GM23338 (cell line): ENCODE measurements around the gene FGF19. TPM values are rescaled to one million over a fixed set of nuclear protein-coding genes. Genes with fewer than 3 reads are reported as not detected.

ENCODE experiments used
- ATAC-seq: fragments of 200-7000 bp; cut with Tn5 transposase; 3 replicates; pipeline ENCODE4 v1.9.1; 2020
- DNase-seq: peaks from one replicate; pipeline ENCODE4 v3.0.0-alpha.2; 2015; ENCODE audit warnings: low spot score
- H2AFZ ChIP-seq: fragments of 200-600 bp; sonication (generic); 2 replicates; pipeline ENCODE4 v1.8.0; 2016; ENCODE audit warnings: antibody characterized with exemption, mild to moderate bottlenecking, moderate library complexity
- H3F3A ChIP-seq: fragments of 200-600 bp; sonication (generic); replicated peaks from 2 replicates; pipeline ENCODE4 v1.8.0; 2017; ENCODE audit warnings: antibody characterized with exemption, mixed run types, low read depth
- H3K27ac ChIP-seq: fragments of 200-600 bp; sonication (generic); 2 replicates; pipeline ENCODE4 v1.6.1; 2016; ENCODE audit warnings: low read depth
- H3K27me3 ChIP-seq: fragments of 200-600 bp; sonication (generic); 2 replicates; pipeline ENCODE4 v1.8.0; 2016; ENCODE audit warnings: mild to moderate bottlenecking, mixed run types, moderate library complexity; ENCODE audit not compliant: insufficient read depth
- H3K36me3 ChIP-seq: fragments of 200-600 bp; sonication (generic); 2 replicates; pipeline ENCODE4 v1.8.0; 2016; ENCODE audit warnings: mild to moderate bottlenecking; ENCODE audit not compliant: insufficient read depth
- H3K4me1 ChIP-seq: fragments of 200-600 bp; sonication (generic); 2 replicates; pipeline ENCODE4 v1.8.0; 2016; ENCODE audit warnings: mild to moderate bottlenecking, moderate library complexity; ENCODE audit not compliant: insufficient read depth
- H3K4me2 ChIP-seq: fragments of 200-600 bp; sonication (generic); 2 replicates; pipeline ENCODE4 v1.7.1; 2017; ENCODE audit warnings: mixed run types
- H3K4me3 ChIP-seq: fragments of 200-600 bp; sonication (generic); 2 replicates; pipeline ENCODE4 v1.6.1; 2016; ENCODE audit warnings: mixed run types
- H3K79me2 ChIP-seq: fragments of 200-600 bp; sonication (generic); replicated peaks from 2 replicates; pipeline ENCODE4 v1.8.0; 2017; ENCODE audit warnings: mild to moderate bottlenecking; ENCODE audit not compliant: insufficient read depth
- H3K9me2 ChIP-seq: fragments of 200-600 bp; sonication (generic); 2 replicates; pipeline ENCODE4 v1.8.0; 2017; ENCODE audit not compliant: insufficient read depth
- H4K20me1 ChIP-seq: fragments of 200-600 bp; sonication (generic); replicated peaks from 2 replicates; pipeline ENCODE4 v1.8.0; 2017; ENCODE audit warnings: mild to moderate bottlenecking; ENCODE audit not compliant: insufficient read depth
- H3K27ac Mint-ChIP-seq: 2 replicates; pipeline ENCODE4 v1.8.0; 2020; ENCODE audit warnings: inconsistent platforms, mild to moderate bottlenecking, moderate library complexity, mixed read lengths
- H3K27me3 Mint-ChIP-seq: 3 replicates; pipeline ENCODE4 v1.8.0; 2022; ENCODE audit warnings: low read depth, mild to moderate bottlenecking, moderate library complexity, mixed read lengths, inconsistent platforms; ENCODE audit not compliant: insufficient read depth, poor library complexity
- H3K36me3 Mint-ChIP-seq: 3 replicates; pipeline ENCODE4 v1.8.0; 2021; ENCODE audit warnings: low read depth, mild to moderate bottlenecking, inconsistent platforms, moderate library complexity, mixed read lengths
- H3K4me1 Mint-ChIP-seq: 3 replicates; pipeline ENCODE4 v1.8.0; 2020; ENCODE audit warnings: mild to moderate bottlenecking, inconsistent platforms, mixed read lengths
- H3K4me3 Mint-ChIP-seq: 3 replicates; pipeline ENCODE4 v1.8.0; 2021; ENCODE audit warnings: moderate library complexity, mild to moderate bottlenecking, inconsistent platforms, mixed read lengths
- H3K9me3 Mint-ChIP-seq: 3 replicates; pipeline ENCODE4 v1.8.0; 2020; ENCODE audit warnings: moderate library complexity, mild to moderate bottlenecking, inconsistent platforms, mixed read lengths
- CREB1 ChIP-seq: fragments of 250-450 bp; sonication (Bioruptor Pico); IDR thresholded peaks from 2 replicates; pipeline ENCODE4 v1.5.0; 2020; ENCODE audit warnings: low read depth, mild to moderate bottlenecking, moderate library complexity
- EZH2 ChIP-seq: fragments of 200-600 bp; sonication (generic); IDR thresholded peaks from one replicate; pipeline ENCODE4 v1.8.0; 2017; ENCODE audit warnings: antibody characterized with exemption, mild to moderate bottlenecking, low read depth; ENCODE audit not compliant: unreplicated experiment
- EZH2phosphoT487 ChIP-seq: fragments of 200-600 bp; sonication (generic); IDR thresholded peaks from one replicate; pipeline ENCODE4 v1.8.1; 2018; ENCODE audit warnings: antibody characterized with exemption; ENCODE audit not compliant: unreplicated experiment
- JUNB ChIP-seq: IDR thresholded peaks from one replicate; pipeline ENCODE4 v1.6.1; 2016; ENCODE audit warnings: antibody characterized with exemption; ENCODE audit not compliant: unreplicated experiment
- NANOG ChIP-seq: IDR thresholded peaks from 2 replicates; pipeline ENCODE4 v1.6.1; 2016; ENCODE audit warnings: antibody characterized with exemption, borderline replicate concordance
- POLR2AphosphoS5 ChIP-seq: IDR thresholded peaks from 2 replicates; pipeline ENCODE4 v1.6.1; 2016; ENCODE audit warnings: antibody characterized with exemption, low read depth
- STAT1 ChIP-seq: IDR thresholded peaks from one replicate; pipeline ENCODE4 v1.6.1; 2016; ENCODE audit warnings: antibody characterized with exemption; ENCODE audit not compliant: unreplicated experiment
- ZNF114 ChIP-seq: fragments of 250-450 bp; sonication (Bioruptor Pico); IDR thresholded peaks from 2 replicates; pipeline ENCODE4 v1.5.0; 2020; ENCODE audit warnings: mild to moderate bottlenecking, moderate library complexity
- ZNF331 ChIP-seq: fragments of 250-450 bp; sonication (Bioruptor Pico); IDR thresholded peaks from 2 replicates; pipeline ENCODE4 v1.5.0; 2020; ENCODE audit warnings: low read depth, mild to moderate bottlenecking, moderate library complexity
- polyA plus RNA-seq: library from polyadenylated mRNA; unstranded; fragments of >200 nt; fragmentation: Nextera tagmentation; extraction: Ambion mirVana; gene quantifications from 2 replicates; pipeline ENCODE4 v1.2.1, GENCODE V29; 2016
- total RNA-seq: library from RNA; depleted of rRNA; stranded (reverse); fragments of >200 nt; shearing (Covaris generic); gene quantifications from 2 replicates; pipeline ENCODE4 v1.2.3, GENCODE V29; 2014
- TF ChIP-seq, protein P1 (sequence below): fragments of 250-450 bp; sonication (Bioruptor Pico); IDR thresholded peaks from 2 replicates; pipeline ENCODE4 v1.5.0; 2020; ENCODE audit warnings: mild to moderate bottlenecking, moderate library complexity
- TF ChIP-seq, protein P2 (sequence below), 2 experiments: fragments of 200-600 bp in 1 of 2; sonication (generic) in 1 of 2; conservative IDR thresholded peaks; 2 replicates each; pipeline versions ENCODE4 v1.5.1 to v1.6.1; 2016 to 2017; ENCODE audit warnings: antibody characterized with exemption in 2 of 2, low read depth in 2 of 2, mild to moderate bottlenecking in 2 of 2, moderate library complexity in 1 of 2
- TF ChIP-seq, protein P3 (sequence below): IDR thresholded peaks from one replicate; pipeline ENCODE4 v1.6.1; 2018; ENCODE audit warnings: antibody characterized with exemption; ENCODE audit not compliant: unreplicated experiment
- TF ChIP-seq, protein P4 (sequence below): IDR thresholded peaks from 2 replicates; pipeline ENCODE4 v1.6.1; 2016; ENCODE audit warnings: antibody characterized with exemption

FGF19 gene
- total and polyA plus RNA-seq, 2 experiments from 2014 or later, result 21.7 to 36.1 TPM

DNA sequence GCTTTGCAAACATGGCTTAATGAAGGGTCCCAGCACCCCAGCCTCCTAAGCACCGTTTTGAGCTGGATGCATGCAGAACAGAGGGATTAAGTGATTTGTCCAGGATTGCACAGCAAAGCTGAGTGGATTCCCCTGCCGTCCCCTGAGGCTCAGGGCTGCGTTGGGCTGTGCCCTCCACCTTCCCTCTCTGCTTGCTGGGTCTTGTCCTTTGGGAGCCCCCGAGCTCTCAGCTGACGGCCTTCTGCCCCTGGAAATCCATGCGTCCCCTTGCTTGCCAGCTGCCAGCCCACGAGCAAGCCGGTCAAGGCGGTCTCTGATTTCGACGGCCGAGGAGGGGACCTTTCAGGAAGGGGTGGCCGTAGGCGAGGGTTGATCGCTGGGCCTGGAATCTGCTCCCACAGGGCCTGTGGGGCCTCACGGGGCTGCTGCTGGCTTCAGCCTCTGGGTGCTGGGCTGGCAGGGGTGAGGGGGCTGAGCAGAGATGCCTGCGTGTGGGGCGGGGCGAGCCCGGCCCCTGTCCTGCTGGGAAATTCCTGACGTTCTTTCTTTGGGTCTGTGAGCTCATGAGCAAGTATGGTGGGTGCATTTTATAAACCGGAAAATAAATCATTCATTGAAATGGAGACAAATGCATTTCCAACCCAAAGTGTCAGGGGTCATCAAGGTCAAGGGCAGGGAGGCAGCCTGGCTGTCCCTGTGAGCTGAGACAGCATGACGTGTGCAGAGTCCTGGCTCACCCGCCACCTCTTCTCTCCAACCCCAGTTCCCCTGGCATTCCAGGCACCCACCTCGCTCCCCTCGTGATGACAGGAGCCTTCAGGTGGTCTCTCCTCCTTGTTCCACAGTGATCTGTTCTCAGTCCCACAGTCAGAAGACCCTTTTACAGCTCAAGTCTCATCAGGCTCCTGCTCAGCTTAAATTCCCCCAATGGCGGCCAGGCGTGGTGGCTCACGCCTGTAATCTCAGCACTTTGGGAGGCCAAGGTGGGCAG is 43.2 kb upstream of the FGF19 start:
- Histone ChIP-seq H3K9me2 (no peaks in the 10 kb centered on the region), H2AFZ (0 out of 2 replicates have a peak overlapping the region, but pooled peaks have one; percentile 14), H3K27me3 (no peaks in the 10 kb centered on the region), H4K20me1 (no peaks in the 10 kb centered on the region), H3K36me3 (no peaks in the 10 kb centered on the region), H3K79me2 (no peaks in the 10 kb centered on the region), H3K4me3 (no peak overlapping the region), H3K4me1 (peaks cover 7% of the 10 kb centered on the region; the same call in 1 of the 2 replicates), H3K27ac (no peak overlapping the region), H3K4me2 (no peak overlapping the region), H3F3A (no peaks in the 10 kb centered on the region)
- TF ChIP-seq NANOG, result no peak
- no peak for TF ChIP-seq STAT1
- no peak for TF ChIP-seq POLR2AphosphoS5
- TF ChIP-seq, protein P1, sequence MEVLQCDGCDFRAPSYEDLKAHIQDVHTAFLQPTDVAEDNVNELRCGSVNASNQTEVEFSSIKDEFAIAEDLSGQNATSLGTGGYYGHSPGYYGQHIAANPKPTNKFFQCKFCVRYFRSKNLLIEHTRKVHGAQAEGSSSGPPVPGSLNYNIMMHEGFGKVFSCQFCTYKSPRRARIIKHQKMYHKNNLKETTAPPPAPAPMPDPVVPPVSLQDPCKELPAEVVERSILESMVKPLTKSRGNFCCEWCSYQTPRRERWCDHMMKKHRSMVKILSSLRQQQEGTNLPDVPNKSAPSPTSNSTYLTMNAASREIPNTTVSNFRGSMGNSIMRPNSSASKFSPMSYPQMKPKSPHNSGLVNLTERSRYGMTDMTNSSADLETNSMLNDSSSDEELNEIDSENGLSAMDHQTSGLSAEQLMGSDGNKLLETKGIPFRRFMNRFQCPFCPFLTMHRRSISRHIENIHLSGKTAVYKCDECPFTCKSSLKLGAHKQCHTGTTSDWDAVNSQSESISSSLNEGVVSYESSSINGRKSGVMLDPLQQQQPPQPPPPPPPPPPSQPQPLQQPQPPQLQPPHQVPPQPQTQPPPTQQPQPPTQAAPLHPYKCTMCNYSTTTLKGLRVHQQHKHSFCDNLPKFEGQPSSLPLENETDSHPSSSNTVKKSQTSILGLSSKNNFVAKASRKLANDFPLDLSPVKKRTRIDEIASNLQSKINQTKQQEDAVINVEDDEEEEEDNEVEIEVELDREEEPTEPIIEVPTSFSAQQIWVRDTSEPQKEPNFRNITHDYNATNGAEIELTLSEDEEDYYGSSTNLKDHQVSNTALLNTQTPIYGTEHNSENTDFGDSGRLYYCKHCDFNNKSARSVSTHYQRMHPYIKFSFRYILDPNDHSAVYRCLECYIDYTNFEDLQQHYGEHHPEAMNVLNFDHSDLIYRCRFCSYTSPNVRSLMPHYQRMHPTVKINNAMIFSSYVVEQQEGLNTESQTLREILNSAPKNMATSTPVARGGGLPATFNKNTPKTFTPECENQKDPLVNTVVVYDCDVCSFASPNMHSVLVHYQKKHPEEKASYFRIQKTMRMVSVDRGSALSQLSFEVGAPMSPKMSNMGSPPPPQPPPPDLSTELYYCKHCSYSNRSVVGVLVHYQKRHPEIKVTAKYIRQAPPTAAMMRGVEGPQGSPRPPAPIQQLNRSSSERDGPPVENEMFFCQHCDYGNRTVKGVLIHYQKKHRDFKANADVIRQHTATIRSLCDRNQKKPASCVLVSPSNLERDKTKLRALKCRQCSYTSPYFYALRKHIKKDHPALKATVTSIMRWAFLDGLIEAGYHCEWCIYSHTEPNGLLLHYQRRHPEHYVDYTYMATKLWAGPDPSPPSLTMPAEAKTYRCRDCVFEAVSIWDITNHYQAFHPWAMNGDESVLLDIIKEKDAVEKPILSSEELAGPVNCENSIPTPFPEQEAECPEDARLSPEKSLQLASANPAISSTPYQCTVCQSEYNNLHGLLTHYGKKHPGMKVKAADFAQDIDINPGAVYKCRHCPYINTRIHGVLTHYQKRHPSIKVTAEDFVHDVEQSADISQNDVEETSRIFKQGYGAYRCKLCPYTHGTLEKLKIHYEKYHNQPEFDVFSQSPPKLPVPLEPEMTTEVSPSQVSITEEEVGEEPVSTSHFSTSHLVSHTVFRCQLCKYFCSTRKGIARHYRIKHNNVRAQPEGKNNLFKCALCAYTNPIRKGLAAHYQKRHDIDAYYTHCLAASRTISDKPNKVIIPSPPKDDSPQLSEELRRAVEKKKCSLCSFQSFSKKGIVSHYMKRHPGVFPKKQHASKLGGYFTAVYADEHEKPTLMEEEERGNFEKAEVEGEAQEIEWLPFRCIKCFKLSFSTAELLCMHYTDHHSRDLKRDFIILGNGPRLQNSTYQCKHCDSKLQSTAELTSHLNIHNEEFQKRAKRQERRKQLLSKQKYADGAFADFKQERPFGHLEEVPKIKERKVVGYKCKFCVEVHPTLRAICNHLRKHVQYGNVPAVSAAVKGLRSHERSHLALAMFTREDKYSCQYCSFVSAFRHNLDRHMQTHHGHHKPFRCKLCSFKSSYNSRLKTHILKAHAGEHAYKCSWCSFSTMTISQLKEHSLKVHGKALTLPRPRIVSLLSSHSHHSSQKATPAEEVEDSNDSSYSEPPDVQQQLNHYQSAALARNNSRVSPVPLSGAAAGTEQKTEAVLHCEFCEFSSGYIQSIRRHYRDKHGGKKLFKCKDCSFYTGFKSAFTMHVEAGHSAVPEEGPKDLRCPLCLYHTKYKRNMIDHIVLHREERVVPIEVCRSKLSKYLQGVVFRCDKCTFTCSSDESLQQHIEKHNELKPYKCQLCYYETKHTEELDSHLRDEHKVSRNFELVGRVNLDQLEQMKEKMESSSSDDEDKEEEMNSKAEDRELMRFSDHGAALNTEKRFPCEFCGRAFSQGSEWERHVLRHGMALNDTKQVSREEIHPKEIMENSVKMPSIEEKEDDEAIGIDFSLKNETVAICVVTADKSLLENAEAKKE (CRISPR knock-in tag), result no peak
- no peak for TF ChIP-seq JUNB
- TF ChIP-seq, protein P2, sequence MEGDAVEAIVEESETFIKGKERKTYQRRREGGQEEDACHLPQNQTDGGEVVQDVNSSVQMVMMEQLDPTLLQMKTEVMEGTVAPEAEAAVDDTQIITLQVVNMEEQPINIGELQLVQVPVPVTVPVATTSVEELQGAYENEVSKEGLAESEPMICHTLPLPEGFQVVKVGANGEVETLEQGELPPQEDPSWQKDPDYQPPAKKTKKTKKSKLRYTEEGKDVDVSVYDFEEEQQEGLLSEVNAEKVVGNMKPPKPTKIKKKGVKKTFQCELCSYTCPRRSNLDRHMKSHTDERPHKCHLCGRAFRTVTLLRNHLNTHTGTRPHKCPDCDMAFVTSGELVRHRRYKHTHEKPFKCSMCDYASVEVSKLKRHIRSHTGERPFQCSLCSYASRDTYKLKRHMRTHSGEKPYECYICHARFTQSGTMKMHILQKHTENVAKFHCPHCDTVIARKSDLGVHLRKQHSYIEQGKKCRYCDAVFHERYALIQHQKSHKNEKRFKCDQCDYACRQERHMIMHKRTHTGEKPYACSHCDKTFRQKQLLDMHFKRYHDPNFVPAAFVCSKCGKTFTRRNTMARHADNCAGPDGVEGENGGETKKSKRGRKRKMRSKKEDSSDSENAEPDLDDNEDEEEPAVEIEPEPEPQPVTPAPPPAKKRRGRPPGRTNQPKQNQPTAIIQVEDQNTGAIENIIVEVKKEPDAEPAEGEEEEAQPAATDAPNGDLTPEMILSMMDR (conservative IDR thresholded peaks at IDR 0.05; ENCODE audit: low read depth in 2 of 2), result no peak
- TF ChIP-seq EZH2, result no peak
- TF ChIP-seq ZNF114 (CRISPR knock-in tag), result no peak
- TF ChIP-seq, protein P3, sequence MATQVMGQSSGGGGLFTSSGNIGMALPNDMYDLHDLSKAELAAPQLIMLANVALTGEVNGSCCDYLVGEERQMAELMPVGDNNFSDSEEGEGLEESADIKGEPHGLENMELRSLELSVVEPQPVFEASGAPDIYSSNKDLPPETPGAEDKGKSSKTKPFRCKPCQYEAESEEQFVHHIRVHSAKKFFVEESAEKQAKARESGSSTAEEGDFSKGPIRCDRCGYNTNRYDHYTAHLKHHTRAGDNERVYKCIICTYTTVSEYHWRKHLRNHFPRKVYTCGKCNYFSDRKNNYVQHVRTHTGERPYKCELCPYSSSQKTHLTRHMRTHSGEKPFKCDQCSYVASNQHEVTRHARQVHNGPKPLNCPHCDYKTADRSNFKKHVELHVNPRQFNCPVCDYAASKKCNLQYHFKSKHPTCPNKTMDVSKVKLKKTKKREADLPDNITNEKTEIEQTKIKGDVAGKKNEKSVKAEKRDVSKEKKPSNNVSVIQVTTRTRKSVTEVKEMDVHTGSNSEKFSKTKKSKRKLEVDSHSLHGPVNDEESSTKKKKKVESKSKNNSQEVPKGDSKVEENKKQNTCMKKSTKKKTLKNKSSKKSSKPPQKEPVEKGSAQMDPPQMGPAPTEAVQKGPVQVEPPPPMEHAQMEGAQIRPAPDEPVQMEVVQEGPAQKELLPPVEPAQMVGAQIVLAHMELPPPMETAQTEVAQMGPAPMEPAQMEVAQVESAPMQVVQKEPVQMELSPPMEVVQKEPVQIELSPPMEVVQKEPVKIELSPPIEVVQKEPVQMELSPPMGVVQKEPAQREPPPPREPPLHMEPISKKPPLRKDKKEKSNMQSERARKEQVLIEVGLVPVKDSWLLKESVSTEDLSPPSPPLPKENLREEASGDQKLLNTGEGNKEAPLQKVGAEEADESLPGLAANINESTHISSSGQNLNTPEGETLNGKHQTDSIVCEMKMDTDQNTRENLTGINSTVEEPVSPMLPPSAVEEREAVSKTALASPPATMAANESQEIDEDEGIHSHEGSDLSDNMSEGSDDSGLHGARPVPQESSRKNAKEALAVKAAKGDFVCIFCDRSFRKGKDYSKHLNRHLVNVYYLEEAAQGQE, result no peak
- no peak for TF ChIP-seq ZNF331 (CRISPR knock-in tag)
- TF ChIP-seq, protein P4, sequence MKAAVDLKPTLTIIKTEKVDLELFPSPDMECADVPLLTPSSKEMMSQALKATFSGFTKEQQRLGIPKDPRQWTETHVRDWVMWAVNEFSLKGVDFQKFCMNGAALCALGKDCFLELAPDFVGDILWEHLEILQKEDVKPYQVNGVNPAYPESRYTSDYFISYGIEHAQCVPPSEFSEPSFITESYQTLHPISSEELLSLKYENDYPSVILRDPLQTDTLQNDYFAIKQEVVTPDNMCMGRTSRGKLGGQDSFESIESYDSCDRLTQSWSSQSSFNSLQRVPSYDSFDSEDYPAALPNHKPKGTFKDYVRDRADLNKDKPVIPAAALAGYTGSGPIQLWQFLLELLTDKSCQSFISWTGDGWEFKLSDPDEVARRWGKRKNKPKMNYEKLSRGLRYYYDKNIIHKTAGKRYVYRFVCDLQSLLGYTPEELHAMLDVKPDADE, result no peak
- TF ChIP-seq EZH2phosphoT487, result no peak
- no peak for TF ChIP-seq CREB1 (CRISPR knock-in tag)
- DNase-seq (no peak), ATAC-seq (peak; percentile 19; the same call in 2 of the 3 replicates)
- no peak overlapping the region for H3K27ac Mint-ChIP-seq
- no peak overlapping the region for H3K4me3 Mint-ChIP-seq
- peaks cover 6% of the 10 kb centered on the region for H3K27me3 Mint-ChIP-seq
- no peaks in the 10 kb centered on the region for H3K36me3 Mint-ChIP-seq
- no peaks in the 10 kb centered on the region for H3K9me3 Mint-ChIP-seq
- H3K4me1 Mint-ChIP-seq, result peaks cover 23% of the 10 kb centered on the region
